A549 treated with CORT108297 at 1 μM for 4 hours (cell line): ENCODE measurements around the gene OR6X1. TPM values are rescaled to one million over a fixed set of nuclear protein-coding genes. Genes with fewer than 3 reads are reported as not detected.

Experiments used
- total RNA-seq: library from RNA; stranded (reverse); fragments of 200-300 nt; extraction: Qiagen RNA extraction; gene quantifications from 5 replicates; pipeline ENCODE4 v1.2.3, GENCODE V29; 2022

Gene OR6X1, protein sequence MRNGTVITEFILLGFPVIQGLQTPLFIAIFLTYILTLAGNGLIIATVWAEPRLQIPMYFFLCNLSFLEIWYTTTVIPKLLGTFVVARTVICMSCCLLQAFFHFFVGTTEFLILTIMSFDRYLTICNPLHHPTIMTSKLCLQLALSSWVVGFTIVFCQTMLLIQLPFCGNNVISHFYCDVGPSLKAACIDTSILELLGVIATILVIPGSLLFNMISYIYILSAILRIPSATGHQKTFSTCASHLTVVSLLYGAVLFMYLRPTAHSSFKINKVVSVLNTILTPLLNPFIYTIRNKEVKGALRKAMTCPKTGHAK
- not detected in 5 replicates for total RNA-seq

DNA sequence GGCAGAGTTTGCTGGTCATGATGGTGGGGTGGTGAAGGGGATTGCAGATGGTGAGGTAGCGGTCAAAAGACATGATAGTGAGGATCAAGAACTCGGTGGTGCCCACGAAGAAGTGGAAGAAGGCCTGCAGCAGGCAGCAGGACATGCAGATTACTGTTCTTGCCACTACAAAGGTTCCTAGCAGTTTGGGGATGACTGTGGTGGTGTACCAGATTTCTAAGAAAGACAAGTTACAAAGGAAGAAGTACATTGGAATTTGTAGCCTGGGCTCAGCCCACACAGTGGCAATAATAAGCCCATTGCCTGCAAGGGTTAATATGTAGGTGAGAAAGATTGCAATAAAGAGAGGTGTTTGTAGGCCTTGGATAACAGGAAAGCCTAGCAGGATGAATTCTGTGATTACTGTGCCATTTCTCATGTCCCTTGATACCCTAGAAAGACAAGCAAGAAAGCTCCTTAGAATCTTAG, at the start of gene OR6X1:
Gene OR6X1 (minus strand): TSS at position 418 of the 468 bp plus-strand sequence. CDS start 0 bp downstream, at position 418.

DNA sequence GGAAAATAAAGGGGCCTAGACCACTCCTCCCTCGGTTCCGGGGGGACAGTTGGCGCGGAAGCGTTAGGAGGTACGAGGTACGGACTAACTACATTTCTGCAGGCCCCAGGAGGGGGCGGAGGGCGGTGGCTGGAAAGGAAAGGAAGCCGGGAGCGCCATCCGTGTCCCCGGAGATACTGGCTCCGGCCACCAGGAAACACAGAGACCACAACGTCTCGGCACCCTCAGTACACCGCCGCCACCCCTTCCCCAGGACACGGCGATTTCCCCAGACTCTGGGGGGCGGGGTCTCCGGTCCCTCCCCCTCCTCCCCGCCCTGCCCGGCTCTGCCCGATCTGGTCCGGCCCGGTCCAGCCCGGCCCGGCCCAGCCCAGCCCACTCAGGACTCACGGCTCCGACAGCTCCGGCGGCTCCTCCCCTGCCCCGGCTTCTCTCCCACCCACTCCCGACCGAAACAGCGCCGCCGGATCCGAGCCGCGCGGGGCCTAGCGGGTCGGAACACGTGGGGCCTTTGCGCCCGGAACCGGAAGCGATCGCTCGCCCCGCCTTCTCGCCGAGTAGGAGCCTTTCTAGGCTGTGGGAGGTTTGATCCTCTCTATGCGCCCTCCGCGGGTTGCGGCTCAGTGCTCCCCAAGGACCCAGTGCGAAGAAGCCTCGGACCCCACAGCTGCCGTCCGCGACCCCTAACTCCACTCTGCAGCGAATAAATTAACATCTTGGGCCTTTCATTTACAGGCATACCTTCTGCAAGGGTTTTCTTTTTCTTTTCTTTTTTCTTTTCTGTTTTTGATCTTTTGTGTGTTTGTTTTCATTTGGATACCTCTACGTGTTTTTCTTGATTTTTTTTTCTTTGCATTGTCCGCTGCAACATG, 12.9 kb downstream of the OR6X1 start, which contains the start of gene ZNF202:
Gene ZNF202 (minus strand): TSS at position 502 of the 872 bp plus-strand sequence. CDS start 10,772 bp downstream, outside the sequence.

Other genes starting within 250 kb of the OR6X1 start
- gene SCN3B, start 99.9 kb downstream of the OR6X1 start, total RNA-seq, result 0.09 to 0.22 TPM (median 0.16 TPM) in 5 replicates
- 9.0 to 10.0 TPM (median 9.7 TPM) in 5 replicates for gene ZNF202, start 12.9 kb downstream of the OR6X1 start, total RNA-seq
- gene OR6M1, start 51.8 kb upstream of the OR6X1 start, total RNA-seq, result not detected in 5 replicates
- gene TMEM225, start 131.2 kb upstream of the OR6X1 start, total RNA-seq, result not detected in 5 replicates
- not detected in 5 replicates for gene OR8D4, start 147.6 kb upstream of the OR6X1 start, total RNA-seq
- gene OR4D5, start 185.1 kb upstream of the OR6X1 start, total RNA-seq, result not detected in 5 replicates
- not detected in 5 replicates for gene OR6T1, start 189.3 kb upstream of the OR6X1 start, total RNA-seq
- not detected in 5 replicates for gene OR10S1, start 223.3 kb upstream of the OR6X1 start, total RNA-seq
- gene OR10G6, start 240.6 kb upstream of the OR6X1 start, total RNA-seq, result not detected in 5 replicates